Epithelial cell of proximal tubule (primary cell): ENCODE data around the gene NHLH1. TPM values are rescaled to one million over a fixed set of nuclear protein-coding genes. Genes with fewer than 3 reads are reported as not detected.
A peak's percentile ranks its signal among the peaks of the same experiment; 100 is the strongest.

ENCODE experiments used
- DNase-seq: peaks from one replicate; pipeline ENCODE4 v3.0.0-alpha.2; 2011; ENCODE audit warnings: low read depth
- H3K4me3 ChIP-seq: 2 replicates; pipeline ENCODE4 v1.5.1; 2011; ENCODE audit warnings: low read depth, mild to moderate bottlenecking, low read length
- total RNA-seq: library from RNA; depleted of rRNA; stranded (reverse); fragments of >200 nt; gene quantifications from 2 replicates; pipeline ENCODE4 v1.2.3, GENCODE V29; 2015
- TF ChIP-seq, protein P1 (sequence below): conservative IDR thresholded peaks from 2 replicates; pipeline ENCODE4 v1.5.1; 2012; ENCODE audit warnings: low read depth, mild to moderate bottlenecking, low read length

The NHLH1 gene
- total RNA-seq, 1 donor from 2014 or later, result not detected

DNA sequence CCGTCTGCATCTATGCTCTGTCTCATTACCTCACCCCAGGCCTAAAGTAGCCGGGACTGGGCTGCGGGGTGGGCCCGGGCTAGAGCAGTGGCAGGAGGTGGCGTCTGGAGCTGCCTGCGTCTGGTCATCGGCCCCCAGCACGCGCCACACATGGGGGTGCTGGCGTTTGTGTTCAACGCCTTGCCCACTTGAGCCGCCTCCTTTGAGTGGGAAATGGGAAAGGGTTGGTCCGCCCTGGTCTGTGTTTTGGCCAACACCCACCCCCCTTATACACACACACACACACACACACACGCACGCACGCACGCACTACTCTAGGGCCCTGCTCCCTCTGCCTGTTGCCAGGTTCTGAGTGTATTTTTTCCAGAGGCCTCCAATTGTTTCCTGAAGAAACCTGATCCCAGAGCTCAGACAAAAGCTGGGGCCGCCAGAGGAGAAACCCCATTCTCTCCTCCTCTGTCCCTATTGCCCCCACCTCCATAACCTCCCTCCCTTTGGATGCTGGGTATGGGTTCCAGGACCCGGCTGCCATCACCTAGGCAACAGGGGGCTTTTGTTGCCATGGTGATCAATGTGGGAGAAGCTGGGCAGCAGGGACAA lies 43.6 kb downstream of the NHLH1 start:
- TF ChIP-seq, protein P1, sequence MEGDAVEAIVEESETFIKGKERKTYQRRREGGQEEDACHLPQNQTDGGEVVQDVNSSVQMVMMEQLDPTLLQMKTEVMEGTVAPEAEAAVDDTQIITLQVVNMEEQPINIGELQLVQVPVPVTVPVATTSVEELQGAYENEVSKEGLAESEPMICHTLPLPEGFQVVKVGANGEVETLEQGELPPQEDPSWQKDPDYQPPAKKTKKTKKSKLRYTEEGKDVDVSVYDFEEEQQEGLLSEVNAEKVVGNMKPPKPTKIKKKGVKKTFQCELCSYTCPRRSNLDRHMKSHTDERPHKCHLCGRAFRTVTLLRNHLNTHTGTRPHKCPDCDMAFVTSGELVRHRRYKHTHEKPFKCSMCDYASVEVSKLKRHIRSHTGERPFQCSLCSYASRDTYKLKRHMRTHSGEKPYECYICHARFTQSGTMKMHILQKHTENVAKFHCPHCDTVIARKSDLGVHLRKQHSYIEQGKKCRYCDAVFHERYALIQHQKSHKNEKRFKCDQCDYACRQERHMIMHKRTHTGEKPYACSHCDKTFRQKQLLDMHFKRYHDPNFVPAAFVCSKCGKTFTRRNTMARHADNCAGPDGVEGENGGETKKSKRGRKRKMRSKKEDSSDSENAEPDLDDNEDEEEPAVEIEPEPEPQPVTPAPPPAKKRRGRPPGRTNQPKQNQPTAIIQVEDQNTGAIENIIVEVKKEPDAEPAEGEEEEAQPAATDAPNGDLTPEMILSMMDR, result no peak
- no peak overlapping the region for H3K4me3 ChIP-seq
- no peak for DNase-seq

DNA sequence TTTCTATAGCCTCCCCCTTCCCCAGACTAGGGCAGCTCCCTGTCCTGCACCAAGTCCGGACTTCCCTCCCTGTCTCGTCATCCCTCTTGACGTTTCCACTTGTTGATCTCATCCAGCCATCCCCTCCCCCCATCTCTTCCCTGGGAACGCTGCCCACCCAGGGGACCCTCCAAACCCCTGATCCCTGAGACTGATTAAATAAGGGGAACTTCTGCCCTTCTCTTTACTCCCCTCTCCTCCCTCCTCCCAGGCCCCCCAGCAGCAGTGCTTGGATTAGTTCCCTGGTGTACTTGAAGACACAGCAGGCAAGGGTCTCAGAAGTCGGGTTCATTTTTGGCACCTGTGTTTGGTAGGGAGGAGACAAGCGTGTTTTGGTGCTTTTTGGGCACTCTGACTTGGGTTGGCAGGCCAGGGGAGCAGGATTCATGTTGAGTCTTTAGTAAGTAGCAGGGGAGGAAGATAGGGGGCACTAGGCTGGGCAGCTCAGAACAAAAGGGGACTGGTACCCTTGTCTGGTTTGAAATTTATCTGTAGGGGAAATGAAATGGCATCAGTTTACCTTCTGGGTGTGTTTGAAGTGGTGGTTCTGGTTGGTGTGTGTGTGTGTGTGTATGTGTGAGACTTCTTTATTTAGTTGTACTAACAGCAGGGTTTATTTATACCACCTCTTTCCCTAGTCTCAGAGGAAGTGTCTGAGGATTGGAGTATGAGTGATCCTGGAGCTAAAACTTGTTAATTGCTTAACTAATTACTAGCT lies 44.6 kb downstream of the NHLH1 start:
- no peak overlapping the region for H3K4me3 ChIP-seq
- TF ChIP-seq, protein P1, result peak; percentile 16
- no peak for DNase-seq

DNA sequence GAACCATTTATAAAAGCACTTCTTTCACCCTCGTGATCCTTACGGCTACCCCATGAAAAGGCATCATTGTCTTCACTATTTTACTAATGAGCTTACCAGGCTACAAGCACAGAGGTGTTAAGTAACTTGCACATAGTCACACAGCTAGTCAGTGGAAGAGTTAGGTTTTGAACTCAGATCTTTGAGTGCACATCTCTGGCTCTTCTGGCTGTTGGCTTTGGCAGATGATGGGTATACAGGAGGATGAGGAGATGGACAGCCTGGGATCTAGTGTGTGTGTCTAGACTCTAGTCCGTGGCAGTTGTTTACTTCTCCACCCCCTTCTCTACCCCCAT lies 45.1 kb downstream of the NHLH1 start:
- TF ChIP-seq, protein P1, result no peak
- DNase-seq, result no peak
- no peak overlapping the region for H3K4me3 ChIP-seq

DNA sequence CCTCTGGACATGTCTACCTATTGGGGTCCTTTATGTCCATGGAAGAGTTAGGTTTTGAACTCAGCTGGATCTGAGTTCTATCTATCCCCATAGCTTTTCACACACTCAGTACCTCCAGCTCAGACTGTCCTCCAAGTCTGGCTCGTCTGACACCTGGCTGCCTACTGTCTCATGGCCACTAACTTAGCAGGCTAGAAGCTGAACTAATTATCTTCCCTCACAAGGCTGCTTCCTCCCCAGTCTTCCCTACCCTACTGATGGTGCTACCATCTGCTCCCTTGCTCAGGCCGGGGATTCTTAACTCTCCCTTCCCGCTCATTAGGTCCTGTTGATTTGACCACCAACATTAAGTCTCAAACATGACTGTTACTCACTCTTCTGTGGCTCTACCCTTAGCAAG lies 46.8 kb downstream of the NHLH1 start:
- TF ChIP-seq, protein P1, result no peak

DNA sequence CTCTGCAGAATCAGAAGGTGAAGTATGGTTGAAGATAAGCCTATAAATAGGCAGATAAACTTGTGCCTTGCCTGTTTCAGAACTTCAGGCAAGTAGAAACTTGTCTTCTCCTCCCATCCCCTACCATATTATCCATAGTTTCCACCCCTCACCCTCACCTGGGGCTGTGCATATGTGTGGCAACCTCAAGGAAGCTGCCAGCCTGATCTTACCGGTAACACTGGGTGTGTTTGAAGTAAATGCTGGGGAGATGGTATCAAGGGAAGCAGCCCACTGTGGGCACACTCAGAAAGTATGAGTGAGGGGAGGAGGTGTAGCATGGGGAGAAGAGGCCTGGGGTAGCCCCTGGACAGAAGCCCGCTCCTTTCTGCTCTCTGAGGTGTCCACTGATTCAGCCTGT lies 48.0 kb downstream of the NHLH1 start:
- H3K4me3 ChIP-seq, result no peak overlapping the region
- TF ChIP-seq, protein P1, result no peak
- DNase-seq, result no peak

More for the DNA sequence above, 46.8 kb downstream of the NHLH1 start:
- no peak overlapping the region for H3K4me3 ChIP-seq
- DNase-seq, result no peak

DNA sequence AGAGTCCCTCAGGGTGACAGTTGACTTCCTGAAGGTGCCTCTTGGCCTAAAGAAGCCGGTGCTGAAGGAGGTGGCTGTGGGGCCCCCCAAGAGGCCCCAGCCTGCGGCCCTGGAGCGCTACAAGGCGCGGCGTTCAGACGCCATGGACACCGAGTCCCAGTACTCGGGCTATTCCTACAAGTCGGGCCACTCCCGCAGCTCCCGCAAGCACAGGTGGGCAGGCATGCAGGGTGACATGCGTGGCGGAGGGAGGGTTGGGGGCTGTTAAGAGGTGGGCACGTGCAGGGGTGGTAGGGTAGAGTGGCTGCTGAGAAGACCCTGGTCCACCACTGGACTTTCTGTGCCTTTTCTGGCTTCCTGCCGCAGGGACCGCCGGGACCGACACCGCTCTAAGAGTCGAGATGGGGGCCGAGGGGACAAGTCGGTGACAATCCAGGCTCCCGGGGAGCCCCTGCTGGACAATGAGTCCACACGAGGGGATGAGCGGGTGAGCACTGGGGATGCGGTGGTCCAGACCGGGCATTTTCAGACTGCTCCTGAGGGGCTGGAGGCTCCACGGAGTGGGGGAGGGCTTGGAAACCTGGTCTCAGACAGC lies 48.9 kb downstream of the NHLH1 start:
- no peak for DNase-seq
- TF ChIP-seq, protein P1, result no peak
- H3K4me3 ChIP-seq, result no peak overlapping the region

DNA sequence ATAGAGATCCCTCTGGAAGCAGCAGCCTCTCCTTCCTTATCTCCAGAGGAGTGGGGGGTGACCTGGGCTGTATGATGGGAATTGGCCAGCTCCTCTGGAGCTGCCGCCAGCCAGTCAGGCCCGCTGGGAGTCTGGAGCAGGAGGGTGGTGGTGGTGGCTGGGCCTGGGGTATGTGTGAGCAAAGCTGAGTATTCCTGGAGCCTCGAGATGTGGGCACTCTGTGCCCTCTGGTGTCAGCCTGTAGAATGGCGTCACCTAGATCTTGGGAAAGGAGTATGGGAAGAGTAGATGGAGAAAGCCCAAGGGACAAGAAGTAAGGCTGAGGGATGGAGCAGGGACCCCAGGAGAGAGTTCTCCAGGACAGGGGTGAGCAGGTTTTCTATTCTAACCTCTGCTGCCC lies 49.5 kb downstream of the NHLH1 start:
- H3K4me3 ChIP-seq, result no peak overlapping the region
- no peak for DNase-seq
- TF ChIP-seq, protein P1, result peak; percentile 76
